Common myeloid progenitor, CD34-positive (primary cell): Measurements from ENCODE around the gene UBE2U.

Experiments used
- CTCF ChIA-PET: fragments of 350-600 bp; sonication (Branson Sonifier 250); formaldehyde crosslinking; loops from one replicate; lab custom pipeline; 2021; ENCODE audit warnings: antibody characterized with exemption; lab: Charles Lee
- POLR2A ChIA-PET: fragments of 350-600 bp; sonication (Branson Sonifier 250); formaldehyde crosslinking; loops from one replicate; lab custom pipeline; 2021; ENCODE audit warnings: antibody characterized with exemption; lab: Charles Lee
- DNase-seq, 3 donors: peaks; one replicate each; pipeline versions ENCODE4 v3.0.0 to v3.0.0-alpha.2; 2013
- H3K27ac ChIP-seq, 2 experiments: 1 replicate in 1 of 2; 2 replicates in 1 of 2; pipeline ENCODE4 v1.7.0; 2013; ENCODE audit warnings: inconsistent platforms in 2 of 2, low read length in 2 of 2, mild to moderate bottlenecking in 2 of 2, low read depth in 1 of 2, moderate library complexity in 1 of 2; ENCODE audit not compliant: severe bottlenecking in 2 of 2, insufficient read depth in 1 of 2, poor library complexity in 1 of 2
- H3K27me3 ChIP-seq, 5 experiments: replicated peaks in 2 of 5; 1 replicate in 3 of 5; 2 replicates in 2 of 5; pipeline versions ENCODE4 v1.6.1 to v1.7.0; 2013; ENCODE audit warnings: low read length in 4 of 5, mild to moderate bottlenecking in 2 of 5, moderate library complexity in 2 of 5, inconsistent platforms in 1 of 5; ENCODE audit not compliant: insufficient read depth in 5 of 5, control insufficient read depth in 4 of 5
- H3K36me3 ChIP-seq, 4 experiments: 1 replicate in 2 of 4; 2 replicates in 2 of 4; pipeline versions ENCODE4 v1.6.1 to v1.7.0; 2013; ENCODE audit warnings: low read length in 3 of 4, control low read depth in 1 of 4, mild to moderate bottlenecking in 1 of 4; ENCODE audit not compliant: control insufficient read depth in 4 of 4, insufficient read depth in 4 of 4
- H3K4me1 ChIP-seq, 4 experiments: 1 replicate in 3 of 4; 2 replicates in 1 of 4; pipeline versions ENCODE4 v1.6.1 to v1.7.1; 2013; ENCODE audit warnings: low read length in 3 of 4, mild to moderate bottlenecking in 3 of 4, control low read depth in 1 of 4, inconsistent platforms in 1 of 4, moderate library complexity in 1 of 4; ENCODE audit not compliant: control insufficient read depth in 4 of 4, insufficient read depth in 4 of 4; ENCODE audit errors: control extremely low read depth in 1 of 4
- H3K4me3 ChIP-seq, 7 experiments: 1 replicate in 4 of 7; 2 replicates in 3 of 7; pipeline versions ENCODE4 v1.5.1 to v1.7.0; 2013; ENCODE audit warnings: mild to moderate bottlenecking in 7 of 7, low read length in 6 of 7, moderate library complexity in 6 of 7, inconsistent platforms in 2 of 7, low read depth in 2 of 7, control low read depth in 1 of 7; ENCODE audit not compliant: insufficient read depth in 4 of 7, control insufficient read depth in 1 of 7; ENCODE audit errors: extremely low read depth in 1 of 7
- H3K9me3 ChIP-seq, 5 experiments: 1 replicate in 4 of 5; 2 replicates in 1 of 5; pipeline versions ENCODE4 v1.6.1 to v1.7.1; 2013; ENCODE audit warnings: low read length in 4 of 5, mild to moderate bottlenecking in 2 of 5, inconsistent platforms in 1 of 5, low read depth in 1 of 5, moderate library complexity in 1 of 5; ENCODE audit not compliant: control insufficient read depth in 4 of 5, insufficient read depth in 2 of 5; ENCODE audit errors: control extremely low read depth in 1 of 5
- WGBS: methylation state at CpG from one replicate; pipeline ENCODE4 v1.1.5; 2013; ENCODE audit not compliant: insufficient coverage; 5-methylcytosine and 5-hydroxymethylcytosine counted together

The UBE2U gene

DNA sequence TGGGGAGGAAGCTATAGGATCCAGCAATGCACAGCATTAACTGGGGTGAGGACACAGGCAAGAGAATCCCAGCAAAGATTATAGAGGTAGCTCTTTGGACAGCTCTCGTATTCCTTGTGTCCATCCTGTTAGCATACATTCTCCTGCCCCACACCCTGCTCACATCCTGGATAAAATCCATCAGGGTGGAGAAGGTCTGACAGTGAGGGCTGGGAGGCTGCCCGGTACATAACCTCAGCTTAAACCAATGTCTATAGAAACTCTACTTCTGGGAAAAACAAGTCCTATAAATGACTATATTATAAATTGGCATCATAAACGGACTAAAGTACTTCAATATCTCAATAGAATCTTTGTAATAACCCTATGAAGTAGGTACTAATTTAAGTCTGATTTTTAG is 36.8 kb upstream of the UBE2U start:
- no peaks in the 10 kb centered on the region for H3K27me3 ChIP-seq
- no CpG with 5 or more reads among the region's 3 CpGs for WGBS
- ChIA-PET POLR2A (interaction anchor here (0.8 kb wide), 1 partner anchor 1304 kb away, joined by 3 read pairs; no protein-coding TSS in a partner anchor), CTCF (interaction anchor here (1.0 kb wide), 2 partner anchors 16 to 23 kb away, joined by 3 read pairs; no protein-coding TSS in a partner anchor)
- DNase-seq: no peak
- no peak overlapping the region for H3K27ac ChIP-seq
- H3K4me1 ChIP-seq: peaks cover 5 to 7% (median 6%) of the 10 kb centered on the region in 4 experiments
- H3K36me3 ChIP-seq: no peaks in the 10 kb centered on the region
- H3K9me3 ChIP-seq: no peaks in the 10 kb centered on the region
- no peak overlapping the region for H3K4me3 ChIP-seq

GRCh38 chr1:64167176-64167575 is 36.2 kb upstream of the UBE2U start:
- Histone ChIP-seq H3K4me1 (peaks cover 7 to 12% (median 9%) of the 10 kb centered on the region in 4 experiments), H3K4me3 (no peak overlapping the region), H3K27ac (no peak overlapping the region), H3K36me3 (no peaks in the 10 kb centered on the region), H3K27me3 (no peaks in the 10 kb centered on the region), H3K9me3 (no peaks in the 10 kb centered on the region)
- ChIA-PET CTCF (interaction anchor here (1.0 kb wide), 1 partner anchor 23 kb away, joined by 3 read pairs; no protein-coding TSS in a partner anchor), POLR2A (interaction anchor here (0.8 kb wide), 1 partner anchor 1303 kb away, joined by 3 read pairs; no protein-coding TSS in a partner anchor)
- no peak for DNase-seq
- WGBS: 89% methylated on average over 1 of the region's 2 CpGs

DNA sequence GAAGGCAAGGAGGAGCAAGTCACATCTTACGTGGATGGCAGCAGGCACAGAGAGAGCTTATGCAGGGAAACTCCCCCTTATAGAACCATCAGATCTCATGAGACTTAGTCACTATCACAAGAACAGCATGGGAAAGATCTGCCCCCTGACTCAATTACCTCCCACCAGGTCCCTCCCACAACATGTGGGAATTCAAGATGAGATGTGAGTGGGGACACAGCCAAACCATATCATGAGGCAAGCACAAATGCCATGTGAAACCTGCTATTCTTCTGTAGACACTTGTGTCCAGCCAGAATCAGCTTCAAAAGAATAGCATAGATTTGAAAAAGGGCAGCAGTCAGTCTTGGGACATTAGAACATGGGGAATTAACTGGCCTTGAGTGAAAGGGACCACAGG is 32.2 kb upstream of the UBE2U start:
- Histone ChIP-seq H3K4me1 (peaks cover 7 to 12% (median 9%) of the 10 kb centered on the region in 4 experiments), H3K4me3 (peak overlapping the region in 1 of 7 experiments; percentile 6), H3K36me3 (no peaks in the 10 kb centered on the region), H3K27me3 (no peaks in the 10 kb centered on the region), H3K9me3 (no peaks in the 10 kb centered on the region), H3K27ac (no peak overlapping the region)
- CTCF ChIA-PET: interaction anchor here (0.8 kb wide), 1 partner anchor 34 kb away, joined by 4 read pairs; no protein-coding TSS in a partner anchor
- POLR2A ChIA-PET: no interaction called here
- WGBS: 89% methylated on average over 1 of the region's 1 CpG
- DNase-seq: peak in 1 of 3 donors; percentile 16

DNA sequence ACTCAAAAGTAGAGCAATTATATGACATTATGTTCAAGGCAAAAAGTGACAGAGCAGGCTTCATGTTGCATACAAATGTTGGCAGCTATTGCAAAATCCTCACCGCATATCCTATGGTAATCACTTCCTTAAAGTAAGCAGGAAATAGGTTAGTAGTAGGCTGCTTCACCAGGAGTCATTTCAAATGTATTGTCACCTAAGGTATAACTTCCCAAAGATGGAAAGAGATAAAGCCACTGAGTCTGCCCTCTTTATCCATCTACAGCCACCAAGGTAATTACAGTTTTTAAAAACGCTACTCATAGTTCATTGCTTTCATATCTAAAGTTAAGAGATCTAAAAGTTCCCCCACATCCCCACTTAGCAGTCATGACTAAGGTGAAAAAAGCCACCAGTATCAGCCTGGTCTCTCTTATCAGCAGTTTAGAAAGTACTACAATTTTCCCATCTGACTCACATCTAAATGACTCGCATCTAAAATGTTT is 31.6 kb upstream of the UBE2U start:
- Histone ChIP-seq H3K4me3 (peak overlapping the region in 1 of 7 experiments; percentile 6), H3K27me3 (no peaks in the 10 kb centered on the region), H3K9me3 (no peaks in the 10 kb centered on the region), H3K4me1 (peaks cover 7 to 12% (median 9%) of the 10 kb centered on the region in 4 experiments), H3K36me3 (no peaks in the 10 kb centered on the region), H3K27ac (no peak overlapping the region)
- WGBS: 20% methylated on average over 1 of the region's 3 CpGs
- ChIA-PET POLR2A (no interaction called here), CTCF (interaction anchor here (0.8 kb wide), 1 partner anchor 34 kb away, joined by 4 read pairs; no protein-coding TSS in a partner anchor)
- DNase-seq: peak; percentile 48 to 81 (median 62)

DNA sequence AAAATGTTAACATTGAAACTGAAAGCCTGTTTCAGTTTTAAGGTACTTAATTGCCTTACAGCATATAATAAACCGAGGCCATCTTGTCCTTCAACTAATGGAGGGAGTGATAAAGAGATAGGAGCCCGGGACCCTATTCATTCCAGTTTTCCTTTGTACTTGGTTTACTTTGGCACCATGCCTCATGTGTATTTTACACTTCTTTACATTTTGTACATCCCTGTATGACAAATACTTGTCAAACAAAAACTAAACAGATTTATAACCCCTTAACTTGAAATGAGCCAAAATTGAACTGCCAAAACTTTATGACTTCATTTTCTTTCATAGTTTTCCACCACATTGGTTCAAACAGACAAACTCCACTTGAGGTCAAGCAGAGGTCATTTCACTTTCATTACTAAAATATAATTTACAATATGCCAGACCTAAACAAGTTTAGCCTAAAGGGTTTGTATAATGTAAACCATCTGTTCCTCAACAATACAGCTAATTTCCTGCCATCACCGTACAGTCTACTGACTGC is 30.9 kb upstream of the UBE2U start:
- peaks cover 7 to 12% (median 9%) of the 10 kb centered on the region in 4 experiments for H3K4me1 ChIP-seq
- H3K4me3 ChIP-seq: no peak overlapping the region
- no peaks in the 10 kb centered on the region for H3K9me3 ChIP-seq
- H3K36me3 ChIP-seq: no peaks in the 10 kb centered on the region
- ChIA-PET POLR2A (no interaction called here), CTCF (interaction anchor here (1.3 kb wide), 1 partner anchor 21 kb away, joined by 4 read pairs; no protein-coding TSS in a partner anchor)
- no peak overlapping the region for H3K27ac ChIP-seq
- WGBS: no CpG with 5 or more reads among the region's 3 CpGs
- no peaks in the 10 kb centered on the region for H3K27me3 ChIP-seq
- DNase-seq: peak in 1 of 3 donors; percentile 5

GRCh38 chr1:64173336-64173940 is 30.0 kb upstream of the UBE2U start:
- no peak overlapping the region for H3K27ac ChIP-seq
- H3K36me3 ChIP-seq: no peaks in the 10 kb centered on the region
- no peak for DNase-seq
- ChIA-PET CTCF (interaction anchor here (1.3 kb wide), 1 partner anchor 20 kb away, joined by 4 read pairs; no protein-coding TSS in a partner anchor), POLR2A (no interaction called here)
- no peaks in the 10 kb centered on the region for H3K27me3 ChIP-seq
- no peak overlapping the region for H3K4me3 ChIP-seq
- no peaks in the 10 kb centered on the region for H3K9me3 ChIP-seq
- peaks cover 7 to 12% (median 9%) of the 10 kb centered on the region in 4 experiments for H3K4me1 ChIP-seq
- WGBS: 100% methylated on average over 5 of the region's 6 CpGs

- CTCF ChIA-PET: no interaction called here
- DNase-seq: no peak
- no peaks in the 10 kb centered on the region for H3K27me3 ChIP-seq
- H3K27ac ChIP-seq: no peak overlapping the region
- no peak overlapping the region for H3K4me3 ChIP-seq
- no peaks in the 10 kb centered on the region for H3K9me3 ChIP-seq
- POLR2A ChIA-PET: no interaction called here
- H3K36me3 ChIP-seq: no peaks in the 10 kb centered on the region
- H3K4me1 ChIP-seq: peaks cover 7 to 12% (median 9%) of the 10 kb centered on the region in 4 experiments
Measured at GRCh38 chr1:64175639-64176038, 27.8 kb upstream of the UBE2U start.
